C4-2B (cell line): Measurements from ENCODE around the gene ALDH1L2.

Experiments used
- CTCF ChIP-seq: fragments of 450-650 bp; conservative IDR thresholded peaks from 2 replicates; pipeline ENCODE4 v1.5.1; 2017; ENCODE audit warnings: mild to moderate bottlenecking
- ZFX ChIP-seq: fragments of 450-650 bp; IDR thresholded peaks from 2 replicates; pipeline ENCODE4 v1.6.1; 2017

GRCh38 chr12:105026411-105026810, 57.8 kb downstream of the ALDH1L2 start:
- TF ChIP-seq CTCF (no peak), ZFX (no peak)
